IMR-90 (cell line): Measurements from ENCODE around the gene DSC2. TPM values are rescaled to one million over a fixed set of nuclear protein-coding genes. Genes with fewer than 3 reads are reported as not detected.
A peak's percentile ranks its signal among the peaks of the same experiment; 100 is the strongest.

ENCODE experiments used
- ATAC-seq: fragments of 200-7000 bp; cut with Tn5 transposase; 2 replicates; pipeline ENCODE4 v1.9.1; 2020; ENCODE audit warnings: low read depth, mild to moderate bottlenecking, moderate library complexity
- BruUV-seq: library from RNA; stranded (reverse); fragments of 400-500 nt; replicated peaks from 2 replicates; lab custom pipeline; 2021; lab: Mats Ljungman, UMichigan
- CTCF ChIA-PET: fragments of 300-600 bp; formaldehyde crosslinking; extraction: SDS; loops from one replicate; lab custom pipeline; 2021; ENCODE audit warnings: antibody characterized with exemption; lab: Yijun Ruan, JAX
- POLR2A ChIA-PET: fragments of 300-600 bp; sonication (Branson Sonifier 250); formaldehyde crosslinking; loops from one replicate; lab custom pipeline; 2022; ENCODE audit warnings: antibody characterized with exemption; ENCODE audit not compliant: unreplicated experiment; lab: Charles Lee
- DNase-seq: peaks from one replicate; pipeline ENCODE4 v3.0.0; 2013
- H2AFZ ChIP-seq: replicated peaks from 2 replicates; pipeline ENCODE3; 2013; ENCODE audit warnings: low read length, mild to moderate bottlenecking; ENCODE audit not compliant: poor library complexity
- H2AK5ac ChIP-seq: 2 replicates; pipeline ENCODE4 v1.6.1; 2013; ENCODE audit warnings: low read depth, low read length, inconsistent platforms
- H2AK9ac ChIP-seq: replicated peaks from 2 replicates; pipeline ENCODE3; 2013; ENCODE audit warnings: mild to moderate bottlenecking, low read depth, low read length, moderate library complexity; ENCODE audit not compliant: poor library complexity
- H2BK120ac ChIP-seq: 2 replicates; pipeline ENCODE4 v1.6.1; 2013; ENCODE audit warnings: low read depth, low read length, inconsistent platforms
- H2BK15ac ChIP-seq: 3 replicates; pipeline ENCODE4 v1.6.1; 2013; ENCODE audit warnings: low read depth, low read length, inconsistent platforms
- H2BK20ac ChIP-seq: 2 replicates; pipeline ENCODE4 v1.6.1; 2013; ENCODE audit warnings: low read depth, mild to moderate bottlenecking, inconsistent platforms, low read length, moderate library complexity
- H2BK5ac ChIP-seq: 2 replicates; pipeline ENCODE4 v1.6.1; 2013; ENCODE audit warnings: mild to moderate bottlenecking, low read depth, low read length, inconsistent platforms; ENCODE audit not compliant: poor library complexity, severe bottlenecking
- H3K14ac ChIP-seq: replicated peaks from 2 replicates; pipeline ENCODE4 v1.6.1; 2013; ENCODE audit warnings: low read depth, low read length, inconsistent platforms
- H3K18ac ChIP-seq: 2 replicates; pipeline ENCODE4 v1.6.1; 2013; ENCODE audit warnings: low read depth, low read length, control low read depth
- H3K23ac ChIP-seq: 2 replicates; pipeline ENCODE4 v1.6.1; 2013; ENCODE audit warnings: low read depth, low read length, inconsistent platforms
- H3K27ac ChIP-seq: 2 replicates; pipeline ENCODE4 v1.5.1; 2013; ENCODE audit warnings: mild to moderate bottlenecking, control low read depth, low read length; ENCODE audit not compliant: insufficient read depth
- H3K27me3 ChIP-seq: 2 replicates; pipeline ENCODE4 v1.6.1; 2013; ENCODE audit warnings: low read length; ENCODE audit not compliant: control insufficient read depth, insufficient read depth
- H3K36me3 ChIP-seq: 2 replicates; pipeline ENCODE4 v1.6.1; 2013; ENCODE audit warnings: low read length, mixed read lengths; ENCODE audit not compliant: control insufficient read depth, insufficient read depth
- H3K4ac ChIP-seq: 2 replicates; pipeline ENCODE4 v1.6.1; 2013; ENCODE audit warnings: low read depth, low read length, inconsistent platforms
- H3K4me1 ChIP-seq: 2 replicates; pipeline ENCODE4 v1.6.1; 2013; ENCODE audit warnings: low read length, mixed read lengths; ENCODE audit not compliant: control insufficient read depth, insufficient read depth
- H3K4me2 ChIP-seq: 2 replicates; pipeline ENCODE4 v1.6.1; 2013; ENCODE audit warnings: low read depth, mild to moderate bottlenecking, control low read depth, low read length, moderate library complexity
- H3K4me3 ChIP-seq: 2 replicates; pipeline ENCODE4 v1.5.1; 2013; ENCODE audit warnings: low read depth, mild to moderate bottlenecking, control low read depth, low read length, moderate library complexity; ENCODE audit not compliant: insufficient read depth
- H3K56ac ChIP-seq: 2 replicates; pipeline ENCODE4 v1.6.1; 2013; ENCODE audit warnings: low read length, inconsistent platforms; ENCODE audit not compliant: insufficient read depth; ENCODE audit errors: extremely low read depth
- H3K79me1 ChIP-seq, 2 experiments: 2 replicates each; pipeline ENCODE4 v1.6.1; 2013; ENCODE audit warnings: low read length in 2 of 2, inconsistent platforms in 1 of 2, low read depth in 1 of 2
- H3K9ac ChIP-seq: 2 replicates; pipeline ENCODE4 v1.6.1; 2013; ENCODE audit warnings: low read depth, low read length, control low read depth
- H3K9me1 ChIP-seq: 2 replicates; pipeline ENCODE4 v1.6.1; 2013; ENCODE audit warnings: low read length, inconsistent platforms; ENCODE audit not compliant: insufficient read depth
- H3K9me3 ChIP-seq: 2 replicates; pipeline ENCODE4 v1.6.1; 2013; ENCODE audit warnings: low read length; ENCODE audit not compliant: control insufficient read depth, insufficient read depth
- H4K20me1 ChIP-seq: 2 replicates; pipeline ENCODE4 v1.6.1; 2013; ENCODE audit warnings: low read length, inconsistent platforms; ENCODE audit not compliant: insufficient read depth
- H4K5ac ChIP-seq: 2 replicates; pipeline ENCODE4 v1.6.1; 2013; ENCODE audit warnings: mild to moderate bottlenecking, low read depth, low read length, control low read depth
- H4K8ac ChIP-seq, 2 experiments: 2 replicates each; pipeline ENCODE4 v1.6.1; 2013; ENCODE audit warnings: low read depth in 2 of 2, low read length in 2 of 2, control low read depth in 1 of 2, inconsistent platforms in 1 of 2
- H4K91ac ChIP-seq: 2 replicates; pipeline ENCODE4 v1.6.1; 2013; ENCODE audit warnings: low read depth, low read length, inconsistent platforms; ENCODE audit not compliant: insufficient read depth
- CHD1 ChIP-seq: IDR thresholded peaks from 2 replicates; pipeline ENCODE4 v1.6.1; 2012; ENCODE audit warnings: low read depth, low read length, improper control_type of control experiment
- MAFK ChIP-seq: IDR thresholded peaks from 2 replicates; pipeline ENCODE4 v1.6.1; 2012; ENCODE audit warnings: low read depth, low read length, improper control_type of control experiment
- WGBS, 2 experiments: methylation state at CpG; one replicate each; pipeline versions ENCODE4 v1.1.5 to v1.1.7; 2013; ENCODE audit warnings: missing lambda C conversion rate in 2 of 2; ENCODE audit not compliant: insufficient read length in 1 of 2; ENCODE audit errors: extremely low coverage in 2 of 2; 5-methylcytosine and 5-hydroxymethylcytosine counted together
- dilution Hi-C: fragments of 300-500 bp; cut with HindIII; formaldehyde crosslinking; loops from one replicate; pipeline ENCODE4 v1.14.3; 2018; ENCODE audit warnings: low sequenced_read_pairs; ENCODE audit not compliant: unreplicated experiment
- in situ Hi-C: fragments of 300-500 bp; cut with MboI; formaldehyde crosslinking; loops from 3 replicates; pipeline ENCODE4 v1.14.3; 2019; ENCODE audit warnings: low sequenced_read_pairs, inconsistent platforms, mixed read lengths
- intact Hi-C: fragments of 100-400 bp; cut with micrococcal nuclease; formaldehyde crosslinking; loops from 2 replicates; pipeline ENCODE4 v1.10.0; 2022
- polyA plus RNA-seq, 3 experiments: library from polyadenylated mRNA; depleted of rRNA; stranded (reverse); fragments of >200 nt; gene quantifications; 2 replicates each; pipeline ENCODE4 v1.2.3, GENCODE V29; 2012; ENCODE audit warnings: low replicate concordance in 1 of 3
- total RNA-seq: library from RNA; depleted of rRNA; stranded (reverse); fragments of >200 nt; gene quantifications from 2 replicates; pipeline ENCODE4 v1.2.3, GENCODE V29; 2012

The DSC2 gene
- total and polyA plus RNA-seq, 2 of the 4 experiments (the other 2 are of a cell fraction): not detected

DNA sequence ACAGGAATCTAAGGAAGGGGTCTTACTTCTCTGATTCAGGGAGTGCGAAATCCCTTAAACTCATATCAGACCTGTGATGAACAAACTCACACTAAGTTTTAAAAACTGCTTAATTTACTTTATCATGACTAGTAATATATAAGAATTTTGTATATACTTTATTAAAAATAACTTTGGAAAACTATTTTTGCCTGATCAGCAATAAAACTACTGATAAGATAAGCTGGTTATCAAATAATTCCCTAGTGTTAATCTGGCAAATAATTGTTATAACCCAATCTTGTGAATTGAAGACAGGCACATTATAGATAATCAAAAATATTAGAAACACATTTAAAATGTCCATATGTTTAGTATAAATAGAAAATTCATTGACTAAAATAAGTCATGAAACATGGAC, 36.0 kb downstream of the DSC2 start:
- no peaks in the 10 kb centered on the region for H3K79me1 ChIP-seq
- H2BK20ac ChIP-seq: no peak overlapping the region
- H3K4ac ChIP-seq: no peak overlapping the region
- ChIA-PET CTCF (no interaction called here), POLR2A (no interaction called here)
- no peaks in the 10 kb centered on the region for H3K9me1 ChIP-seq
- H3K4me2 ChIP-seq: no peak overlapping the region
- H3K27ac ChIP-seq: no peak overlapping the region
- BruUV-seq: no TSS peak
- H4K5ac ChIP-seq: no peak overlapping the region
- H2BK5ac ChIP-seq: no peak overlapping the region
- H3K14ac ChIP-seq: no peak overlapping the region
- no peaks in the 10 kb centered on the region for H3K4me1 ChIP-seq
- H3K9ac ChIP-seq: no peak overlapping the region
- no peak overlapping the region for H2BK15ac ChIP-seq
- no peak overlapping the region for H4K8ac ChIP-seq
- WGBS, 2 experiments: no CpG with 5 or more reads among the region's 1 CpG
- no peak overlapping the region for H3K56ac ChIP-seq
- no peak overlapping the region for H2AK5ac ChIP-seq
- H2AFZ ChIP-seq: no peak overlapping the region
- H3K4me3 ChIP-seq: no peak overlapping the region
- no peaks in the 10 kb centered on the region for H4K20me1 ChIP-seq
- H3K23ac ChIP-seq: no peak overlapping the region
- H3K36me3 ChIP-seq: no peaks in the 10 kb centered on the region
- in situ Hi-C loops: no loop called here
- H4K91ac ChIP-seq: no peak overlapping the region
- TF ChIP-seq MAFK (peak; percentile 92), CHD1 (no peak)
- no peak overlapping the region for H2AK9ac ChIP-seq
- dilution Hi-C loops: no loop called here
- H3K9me3 ChIP-seq: no peaks in the 10 kb centered on the region
- no peak for DNase-seq
- H3K18ac ChIP-seq: no peak overlapping the region
- intact Hi-C loops: no loop called here
- no peak overlapping the region for H2BK120ac ChIP-seq
- ATAC-seq: no peak
- H3K27me3 ChIP-seq: no peaks in the 10 kb centered on the region
